GM12872 (cell line): ENCODE measurements around the gene PCDHGB6.

ENCODE experiments used
- TF ChIP-seq, protein P1 (sequence below): IDR thresholded peaks from 3 replicates; pipeline ENCODE4 v1.5.1; 2011; ENCODE audit warnings: low read depth, mild to moderate bottlenecking, low read length, moderate library complexity; ENCODE audit not compliant: insufficient read depth

Gene PCDHGB6

GRCh38 chr5:141407790-141408505 is at the start of gene PCDHGB6:
PCDHGB6 (plus strand) TSS chr5:141408021; CDS start chr5:141408203, 182 bp downstream.
- TF ChIP-seq, protein P1, sequence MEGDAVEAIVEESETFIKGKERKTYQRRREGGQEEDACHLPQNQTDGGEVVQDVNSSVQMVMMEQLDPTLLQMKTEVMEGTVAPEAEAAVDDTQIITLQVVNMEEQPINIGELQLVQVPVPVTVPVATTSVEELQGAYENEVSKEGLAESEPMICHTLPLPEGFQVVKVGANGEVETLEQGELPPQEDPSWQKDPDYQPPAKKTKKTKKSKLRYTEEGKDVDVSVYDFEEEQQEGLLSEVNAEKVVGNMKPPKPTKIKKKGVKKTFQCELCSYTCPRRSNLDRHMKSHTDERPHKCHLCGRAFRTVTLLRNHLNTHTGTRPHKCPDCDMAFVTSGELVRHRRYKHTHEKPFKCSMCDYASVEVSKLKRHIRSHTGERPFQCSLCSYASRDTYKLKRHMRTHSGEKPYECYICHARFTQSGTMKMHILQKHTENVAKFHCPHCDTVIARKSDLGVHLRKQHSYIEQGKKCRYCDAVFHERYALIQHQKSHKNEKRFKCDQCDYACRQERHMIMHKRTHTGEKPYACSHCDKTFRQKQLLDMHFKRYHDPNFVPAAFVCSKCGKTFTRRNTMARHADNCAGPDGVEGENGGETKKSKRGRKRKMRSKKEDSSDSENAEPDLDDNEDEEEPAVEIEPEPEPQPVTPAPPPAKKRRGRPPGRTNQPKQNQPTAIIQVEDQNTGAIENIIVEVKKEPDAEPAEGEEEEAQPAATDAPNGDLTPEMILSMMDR, result peak; percentile 82

- TF ChIP-seq, protein P1, result peak; percentile 72
Observed at GRCh38 chr5:141359790-141360426, 47.9 kb upstream of the PCDHGB6 start, which contains the start of gene PCDHGB2. PCDHGB2 (plus strand) TSS chr5:141359994; CDS start chr5:141360136, 142 bp downstream.

DNA sequence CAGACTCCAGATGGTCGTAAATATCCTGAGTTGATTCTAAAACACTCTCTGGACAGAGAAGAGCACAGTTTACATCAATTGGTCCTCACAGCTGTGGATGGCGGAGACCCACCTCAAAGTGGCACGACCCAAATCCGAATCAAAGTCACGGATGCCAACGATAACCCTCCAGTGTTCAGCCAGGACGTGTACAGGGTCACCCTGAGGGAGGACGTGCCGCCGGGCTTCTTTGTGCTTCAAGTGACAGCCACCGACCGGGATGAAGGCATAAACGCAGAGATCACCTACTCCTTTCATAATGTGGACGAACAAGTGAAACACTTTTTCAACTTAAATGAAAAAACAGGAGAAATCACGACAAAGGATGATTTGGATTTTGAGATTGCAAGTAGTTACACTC is 47.1 kb upstream of the PCDHGB6 start:
- TF ChIP-seq, protein P1, result no peak

- TF ChIP-seq, protein P1, result no peak
Observed at GRCh38 chr5:141362719-141363118, 45.1 kb upstream of the PCDHGB6 start.

DNA sequence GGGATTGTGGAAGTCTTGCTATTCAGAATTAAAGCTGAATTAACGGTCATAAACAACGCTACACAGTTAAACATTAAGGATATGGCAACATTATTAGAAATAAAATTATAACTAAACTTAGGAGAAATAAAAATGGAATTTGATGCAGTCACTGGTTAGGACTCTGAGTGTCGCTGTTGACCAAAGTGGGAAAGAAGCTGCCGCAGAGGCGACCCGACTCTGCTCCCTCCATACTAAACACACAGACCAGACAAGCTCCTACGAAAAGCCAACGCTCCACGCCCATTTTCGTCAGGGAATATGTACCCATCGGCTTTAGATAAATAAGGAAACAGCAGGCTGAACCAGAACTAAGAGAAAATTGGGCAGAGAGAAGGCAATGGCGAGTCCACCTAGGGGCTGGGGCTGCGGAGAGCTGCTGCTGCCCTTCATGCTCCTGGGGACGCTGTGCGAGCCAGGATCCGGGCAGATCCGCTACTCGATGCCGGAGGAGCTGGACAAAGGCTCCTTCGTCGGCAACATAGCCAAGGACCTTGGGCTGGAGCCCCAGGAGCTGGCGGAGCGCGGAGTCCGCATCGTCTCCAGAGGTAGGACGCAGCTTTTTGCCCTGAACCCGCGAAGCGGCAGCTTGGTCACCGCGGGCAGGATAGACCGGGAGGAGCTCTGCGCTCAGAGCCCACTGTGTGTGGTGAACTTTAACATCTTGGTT is 43.7 kb upstream of the PCDHGB6 start, which contains the start of gene PCDHGA5:
TSS of gene PCDHGA5 (plus strand) at position 211 of the 709 bp plus-strand sequence. CDS start at position 380, 169 bp downstream.
- TF ChIP-seq, protein P1, result no peak

GRCh38 chr5:141366016-141366896 is 41.6 kb upstream of the PCDHGB6 start:
- TF ChIP-seq, protein P1, result no peak
